GM19452 (cell line): ENCODE data around the gene C5AR2.
"Not testable (repeated sequence)": the region's sequence is repeated elsewhere in the genome, so short reads cannot be mapped to it uniquely, and the experiment has no call there.

Source experiments
- ATAC-seq: cut with Tn5 transposase; IDR thresholded peaks from one replicate; pipeline ENCODE4 v1.9.1; 2021; ENCODE audit not compliant: unreplicated experiment

The C5AR2 gene

DNA sequence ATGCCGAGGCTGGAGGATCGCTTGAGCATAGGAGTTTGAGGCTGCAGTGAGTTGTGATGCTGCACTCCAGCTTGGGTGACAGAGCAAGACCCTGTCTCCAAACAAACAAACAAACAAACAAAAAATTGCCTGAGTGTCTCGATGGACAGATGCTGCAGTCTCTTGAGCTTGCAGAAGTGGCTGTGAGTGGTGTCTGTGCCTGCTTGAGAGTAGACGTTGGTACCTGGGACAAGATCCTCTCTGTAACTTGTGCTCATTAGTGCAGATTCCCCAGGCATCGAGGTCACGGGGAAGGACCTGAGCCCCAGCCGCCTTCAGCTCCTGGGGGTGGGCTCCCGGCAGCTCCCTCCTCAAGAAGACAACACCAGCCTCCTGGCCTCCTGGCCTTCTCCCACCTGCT lies 8.6 kb upstream of the C5AR2 start:
- no peak for ATAC-seq

DNA sequence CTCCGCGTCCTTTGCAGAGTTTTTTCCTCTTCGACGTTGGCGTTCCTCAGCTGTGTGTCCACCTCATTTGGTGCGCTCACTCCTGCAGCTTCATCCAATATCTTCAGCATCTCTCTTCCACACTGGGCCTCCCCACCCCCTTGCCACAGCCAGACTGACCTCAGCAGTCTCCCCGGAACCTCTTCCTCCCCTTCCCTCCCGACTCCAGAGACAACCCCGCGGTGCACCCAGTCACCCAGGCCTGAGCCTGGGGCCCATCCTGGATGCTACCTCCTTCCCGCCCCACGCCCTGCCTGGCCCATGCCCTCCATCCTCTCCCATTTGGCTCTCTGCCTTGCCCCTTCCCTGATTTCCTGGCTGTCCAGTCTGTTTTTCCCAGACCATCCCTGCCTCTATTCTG lies 8.1 kb upstream of the C5AR2 start:
- ATAC-seq = no peak

DNA sequence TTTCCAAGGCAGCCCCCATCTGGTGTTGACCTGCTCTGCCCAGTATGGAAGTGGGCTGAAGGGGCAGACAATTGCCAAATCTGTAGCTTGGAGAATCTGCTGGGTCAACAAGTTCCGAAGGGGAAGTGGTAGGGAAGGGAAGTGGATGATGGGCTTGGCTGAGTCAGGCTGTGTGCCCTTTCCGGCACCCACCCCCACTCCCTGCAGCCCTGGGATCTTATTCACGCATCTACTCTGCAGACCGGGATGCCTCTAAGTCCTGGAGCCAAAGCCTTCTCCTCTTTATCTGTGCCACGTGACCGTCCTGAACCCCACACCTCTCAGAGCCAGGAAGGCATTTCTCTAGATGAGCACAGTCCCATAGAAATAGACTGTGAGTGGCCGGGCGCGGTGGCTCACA lies 7.5 kb upstream of the C5AR2 start:
- no peak for ATAC-seq

DNA sequence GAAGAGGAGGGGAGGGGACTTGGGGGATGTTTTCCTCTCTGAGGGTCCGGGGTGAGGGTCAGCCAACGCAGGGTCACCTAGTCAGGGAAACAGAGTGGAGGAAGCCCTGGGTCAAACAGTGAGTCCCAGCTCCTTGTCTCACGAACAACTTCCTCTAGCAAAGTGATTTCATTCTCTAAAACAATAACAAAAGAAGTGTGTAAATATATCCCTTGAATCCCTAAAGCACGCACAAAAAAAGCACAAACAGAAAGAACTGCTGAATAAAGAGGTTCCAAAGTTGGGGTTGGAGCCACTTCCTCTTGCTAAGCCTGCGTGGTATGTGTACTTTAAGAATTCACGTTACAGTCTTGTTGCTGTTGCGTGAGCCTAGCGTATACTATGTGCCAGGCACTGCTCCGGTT lies 1.5 kb upstream of the C5AR2 start:
- ATAC-seq = no peak

DNA sequence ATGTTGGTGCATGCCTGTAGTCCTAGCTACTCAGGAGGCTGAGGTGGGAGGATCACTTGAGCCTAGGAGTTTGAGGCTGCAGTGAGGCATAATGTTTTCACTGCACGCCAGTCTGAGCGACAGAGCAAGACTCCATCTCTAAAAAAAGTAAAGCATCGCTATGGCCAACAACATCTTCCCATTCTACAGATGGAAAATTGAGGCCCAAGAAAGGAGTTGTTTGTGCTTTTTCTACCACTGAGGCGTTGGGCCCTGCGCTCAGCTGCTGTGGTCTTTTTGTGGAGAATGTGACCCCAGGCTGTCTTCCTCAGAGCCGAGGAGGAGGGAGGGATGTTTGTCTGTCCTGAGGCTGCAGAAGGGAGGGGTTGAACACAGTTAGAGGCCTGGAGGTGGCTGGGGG lies 485 bp upstream of the C5AR2 start:
- ATAC-seq = no peak

DNA sequence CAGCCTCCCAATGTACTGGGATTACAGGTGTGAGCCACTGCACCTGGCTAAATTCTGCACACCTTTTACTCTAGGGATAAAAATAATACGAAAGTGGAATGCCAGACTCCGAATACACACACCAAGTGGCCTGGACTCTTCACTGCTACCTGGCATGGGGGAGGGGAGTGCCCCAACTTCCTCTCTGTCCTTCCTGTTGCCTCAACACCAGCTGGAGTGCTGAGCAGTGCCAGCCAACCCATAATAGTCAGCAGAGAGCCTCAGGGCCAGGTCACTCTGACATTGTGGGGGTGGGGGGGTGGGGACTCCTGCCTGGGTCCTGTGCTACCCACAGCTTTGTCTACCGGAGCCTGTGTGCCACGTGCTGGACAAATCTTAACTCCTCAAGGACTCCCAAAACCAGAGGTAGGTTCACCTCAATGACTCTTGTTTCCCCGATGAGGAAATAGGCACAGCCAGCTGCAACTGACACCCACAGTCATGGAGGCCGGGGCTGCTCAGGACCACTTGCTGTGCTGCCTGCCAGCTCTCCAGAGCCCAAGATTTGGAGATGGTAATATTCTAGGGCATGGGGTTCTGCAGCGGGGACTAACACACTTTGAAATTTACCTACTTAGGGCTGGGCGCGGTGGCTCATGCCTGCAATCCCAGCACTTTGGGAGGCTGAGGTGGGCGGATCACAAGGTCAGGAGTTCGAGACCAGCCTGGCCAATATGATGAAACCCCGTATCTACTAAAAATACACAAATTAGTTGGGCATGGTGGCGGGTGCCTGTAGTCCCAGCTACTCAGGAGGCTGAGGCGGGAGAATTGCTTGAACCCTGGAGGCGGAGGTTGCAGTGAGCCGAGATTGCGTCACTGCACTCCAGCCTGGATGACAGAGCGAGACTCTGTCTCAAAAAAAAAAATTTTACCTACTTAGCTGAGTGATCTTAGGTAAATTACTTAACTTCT lies 5.1 kb downstream of the C5AR2 start:
- not testable (repeated sequence) for ATAC-seq

DNA sequence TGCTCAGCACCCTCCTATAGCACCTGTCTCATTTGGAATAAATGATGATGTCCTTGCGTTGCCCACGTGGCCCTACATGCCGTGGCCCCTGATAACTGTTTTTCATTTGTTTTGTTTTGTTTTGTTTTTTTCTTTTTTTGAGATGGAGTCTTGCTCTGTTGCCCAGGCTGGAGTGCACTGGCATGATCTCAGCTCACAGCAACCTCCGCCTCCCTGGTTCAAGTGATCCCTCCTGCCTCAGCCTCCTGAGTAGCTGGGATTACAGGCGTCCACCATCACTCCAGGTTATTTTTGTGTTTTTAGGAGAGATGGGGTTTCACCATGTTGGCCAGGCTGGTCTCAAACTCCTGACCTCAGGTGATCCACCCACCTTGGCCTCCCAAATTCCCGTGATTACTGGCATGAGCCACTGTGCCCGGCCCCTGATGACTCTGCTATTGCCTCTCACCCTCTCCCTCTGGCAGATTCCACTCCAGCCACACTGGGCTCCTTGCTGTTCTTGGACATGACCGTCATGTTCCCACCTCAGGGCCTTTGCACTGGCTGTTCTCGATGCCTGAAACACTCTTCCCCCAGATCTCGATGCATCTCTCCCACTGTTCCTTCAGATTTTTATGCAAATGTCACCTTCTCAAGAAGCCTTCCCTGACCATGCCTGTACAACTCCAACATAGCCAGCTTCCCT lies 7.4 kb downstream of the C5AR2 start:
- no peak for ATAC-seq

DNA sequence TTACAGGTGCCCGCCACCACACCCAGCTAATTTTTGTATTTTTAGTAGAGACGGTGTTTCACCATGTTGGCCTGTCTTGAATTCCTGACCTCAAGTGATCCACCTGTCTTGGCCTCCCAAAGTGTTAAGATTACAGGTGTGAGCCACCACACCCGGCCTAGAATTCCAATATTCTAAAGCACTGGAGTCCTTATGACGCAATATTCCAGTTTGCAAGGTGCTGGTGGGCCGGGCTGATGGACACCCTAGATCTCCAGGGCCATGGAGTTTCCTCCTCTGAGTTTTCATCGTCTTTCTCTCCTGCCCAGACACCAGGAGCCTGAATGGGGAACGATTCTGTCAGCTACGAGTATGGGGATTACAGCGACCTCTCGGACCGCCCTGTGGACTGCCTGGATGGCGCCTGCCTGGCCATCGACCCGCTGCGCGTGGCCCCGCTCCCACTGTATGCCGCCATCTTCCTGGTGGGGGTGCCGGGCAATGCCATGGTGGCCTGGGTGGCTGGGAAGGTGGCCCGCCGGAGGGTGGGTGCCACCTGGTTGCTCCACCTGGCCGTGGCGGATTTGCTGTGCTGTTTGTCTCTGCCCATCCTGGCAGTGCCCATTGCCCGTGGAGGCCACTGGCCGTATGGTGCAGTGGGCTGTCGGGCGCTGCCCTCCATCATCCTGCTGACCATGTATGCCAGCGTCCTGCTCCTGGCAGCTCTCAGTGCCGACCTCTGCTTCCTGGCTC lies 8.7 kb downstream of the C5AR2 start:
- no peak for ATAC-seq

DNA sequence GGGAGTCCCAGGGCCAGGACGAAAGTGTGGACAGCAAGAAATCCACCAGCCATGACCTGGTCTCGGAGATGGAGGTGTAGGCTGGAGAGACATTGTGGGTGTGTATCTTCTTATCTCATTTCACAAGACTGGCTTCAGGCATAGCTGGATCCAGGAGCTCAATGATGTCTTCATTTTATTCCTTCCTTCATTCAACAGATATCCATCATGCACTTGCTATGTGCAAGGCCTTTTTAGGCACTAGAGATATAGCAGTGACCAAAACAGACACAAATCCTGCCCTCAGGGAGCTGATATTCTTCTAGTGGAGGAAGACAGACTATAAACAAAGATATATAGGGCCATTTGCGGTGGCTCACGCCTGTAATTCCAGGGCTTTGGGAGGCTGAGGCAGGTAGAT lies 9.8 kb downstream of the C5AR2 start:
- ATAC-seq = no peak

DNA sequence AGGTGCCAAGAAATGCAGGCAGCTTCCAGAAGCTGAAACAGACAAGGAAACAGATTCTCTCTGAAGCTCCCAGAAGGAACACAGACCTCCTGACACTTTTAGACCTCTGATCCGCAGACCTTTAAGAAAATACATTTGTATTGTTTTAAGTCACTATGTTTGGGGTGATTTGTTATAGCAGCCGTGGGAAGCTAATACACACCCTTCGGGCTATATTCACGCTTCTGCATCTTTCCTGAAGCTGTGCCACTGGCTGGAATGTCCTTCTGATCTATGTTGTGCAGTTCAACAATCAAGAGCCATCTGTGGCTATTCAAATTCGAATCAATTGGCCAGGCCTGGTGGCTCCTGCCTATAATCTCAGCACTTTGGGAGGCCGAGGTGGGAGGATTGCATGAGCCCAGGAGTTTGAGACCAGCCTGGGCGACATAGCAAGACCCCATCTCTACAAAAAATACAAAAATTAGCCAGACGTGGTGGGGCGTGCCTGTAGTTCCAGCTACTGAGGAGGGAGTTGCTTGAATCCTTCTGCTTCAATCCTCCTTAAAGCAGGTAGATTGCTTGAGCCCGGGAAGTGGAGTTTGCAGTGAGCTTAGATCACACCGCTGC lies 11.3 kb downstream of the C5AR2 start:
- ATAC-seq = no peak

DNA sequence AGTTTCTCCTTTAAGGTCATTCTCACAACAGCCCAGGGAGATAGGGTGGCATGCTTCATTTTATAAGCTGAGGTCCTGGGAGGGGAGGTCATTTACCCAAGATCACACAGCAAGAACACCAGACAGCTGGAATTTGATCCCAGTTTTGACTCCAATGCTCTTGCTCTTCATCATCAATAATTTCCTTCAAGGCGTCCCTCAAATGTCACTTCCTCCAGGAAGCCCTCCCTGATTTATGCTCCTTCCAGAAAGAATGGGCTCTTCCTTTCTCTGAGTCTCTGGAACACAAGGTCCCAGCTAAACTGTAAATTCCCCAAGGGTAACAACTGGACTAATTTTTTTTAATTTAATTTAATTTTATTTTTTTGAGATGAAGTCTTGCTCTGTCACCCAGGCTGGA lies 12.4 kb downstream of the C5AR2 start:
- ATAC-seq = no peak

DNA sequence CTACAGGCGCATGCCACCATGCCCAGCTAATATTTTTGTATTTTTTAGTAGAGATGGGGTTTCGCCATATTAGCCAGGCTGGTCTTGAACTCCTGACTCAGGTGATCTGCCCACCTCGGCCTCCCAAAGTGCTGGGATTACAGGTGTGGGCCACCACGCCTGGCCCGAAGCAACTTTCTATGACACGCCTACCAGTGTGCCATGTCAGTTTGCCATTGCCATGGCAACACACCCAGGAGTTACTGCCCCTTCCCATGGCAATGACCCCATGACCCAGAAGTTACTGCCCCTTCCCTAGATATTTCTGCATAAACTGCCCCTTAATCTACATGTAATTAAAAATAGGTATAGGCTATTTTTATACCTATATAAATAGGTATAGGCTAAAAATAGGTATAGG lies 14.0 kb downstream of the C5AR2 start:
- ATAC-seq = not testable (repeated sequence)

DNA sequence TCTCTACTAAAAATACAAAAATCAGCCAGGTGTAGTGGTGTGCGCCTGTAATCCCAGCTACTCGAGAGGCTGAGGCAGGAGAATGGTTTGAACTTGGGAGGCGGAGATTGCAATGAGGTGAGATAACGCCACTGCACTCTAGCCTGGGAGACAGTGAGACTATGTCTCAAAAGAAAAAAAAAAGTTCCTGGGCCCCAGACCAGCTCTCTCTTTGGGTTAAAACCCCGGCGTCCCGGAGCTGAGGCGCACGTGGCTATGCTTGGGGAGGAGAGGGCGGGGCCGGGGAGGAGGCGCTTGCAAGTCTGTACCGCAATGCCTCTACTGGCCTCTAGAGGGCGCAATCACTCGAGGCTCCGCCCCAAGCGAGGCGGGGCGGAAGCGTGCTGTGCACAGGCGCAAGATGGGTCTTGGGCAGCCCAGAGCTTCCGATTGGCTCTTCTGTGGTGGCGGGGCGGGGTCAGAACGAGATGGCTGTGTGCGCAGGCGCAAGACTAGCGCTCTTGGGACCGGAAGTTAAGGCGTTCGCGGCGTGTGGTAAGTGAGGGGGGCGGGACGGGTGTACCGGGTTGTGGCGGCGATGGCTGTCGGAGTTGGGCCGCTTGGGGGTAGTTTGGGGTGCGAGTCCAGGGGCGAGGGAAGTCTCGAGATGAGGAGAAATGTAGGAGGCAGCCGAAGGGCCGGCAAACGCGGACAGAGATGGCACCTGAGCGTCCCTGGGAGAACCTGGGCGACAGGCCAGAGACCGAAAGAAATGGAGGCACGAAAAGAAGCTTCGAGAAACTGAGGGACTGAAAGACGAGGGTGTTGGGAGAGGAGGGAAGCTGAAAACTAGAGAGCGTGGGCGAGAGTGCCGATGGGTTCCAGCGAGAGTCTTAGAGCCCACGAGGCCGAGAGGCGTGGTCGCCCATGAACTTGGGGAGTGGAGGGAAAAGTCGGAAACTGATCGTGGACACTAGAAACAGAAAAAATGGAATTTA lies 17.1 kb downstream of the C5AR2 start, which contains the start of gene DHX34:
DHX34 (plus strand) TSS at position 497 of the 977 bp plus-strand sequence. CDS start 3,716 bp downstream, outside the sequence.
- ATAC-seq = peak; percentile 93

DNA sequence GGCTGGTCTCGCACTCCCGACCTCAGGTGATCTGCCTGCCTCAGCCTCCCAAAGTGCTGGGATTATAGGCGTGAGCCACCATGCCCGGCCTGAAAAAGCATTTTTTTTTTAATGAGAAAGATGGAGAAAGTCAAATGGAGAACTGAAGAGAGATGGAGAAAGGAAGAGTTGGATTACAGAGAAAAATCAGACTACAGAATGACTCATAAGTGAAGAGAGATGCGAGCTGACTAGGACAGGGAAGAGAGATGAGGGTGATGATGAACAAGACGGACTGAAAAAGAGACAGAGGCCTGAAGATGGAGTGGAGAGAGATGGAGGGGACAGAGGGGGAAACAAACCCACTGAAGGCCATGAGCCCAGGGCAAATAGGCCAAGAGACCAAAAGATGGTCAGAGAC lies 18.7 kb downstream of the C5AR2 start:
- ATAC-seq = no peak

DNA sequence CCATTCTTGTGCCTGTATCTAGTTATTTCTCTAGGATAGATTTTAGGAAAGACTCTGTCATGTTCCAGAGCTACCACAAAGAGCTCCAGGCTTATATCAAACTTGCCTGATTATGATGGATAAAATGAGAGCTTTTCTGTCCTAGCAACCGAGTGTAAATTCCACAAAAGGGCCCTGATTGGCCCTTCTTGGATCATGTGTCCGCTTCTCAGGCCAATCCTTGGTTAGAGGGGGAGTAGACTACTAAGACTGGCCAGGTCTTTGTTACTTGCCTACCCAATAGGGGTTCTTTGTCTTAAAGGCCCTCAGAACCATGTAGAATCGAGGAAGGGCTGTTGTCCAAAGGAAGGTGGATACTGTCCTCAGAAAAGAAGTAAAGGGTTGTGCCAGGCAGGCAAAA lies 19.6 kb downstream of the C5AR2 start:
- no peak for ATAC-seq

DNA sequence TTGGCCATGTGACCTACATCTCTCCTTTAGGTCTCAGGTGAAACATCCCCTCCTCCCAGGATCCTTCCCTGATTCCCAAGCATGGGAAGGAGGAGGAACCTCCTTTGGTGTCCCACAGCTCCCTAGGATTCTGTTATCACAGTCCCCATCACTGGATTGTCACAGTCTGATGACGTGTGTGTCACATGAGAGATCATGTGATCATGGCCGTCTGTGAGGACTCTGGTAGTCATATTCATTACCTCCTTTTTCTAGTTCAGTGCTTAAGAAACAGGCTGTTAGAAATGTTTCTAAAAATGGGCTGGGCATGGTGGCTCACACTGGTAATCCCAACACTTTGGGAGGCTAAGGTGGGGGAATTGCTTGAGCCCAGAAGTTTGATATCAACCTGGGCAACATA lies 20.1 kb downstream of the C5AR2 start:
- ATAC-seq = no peak

DNA sequence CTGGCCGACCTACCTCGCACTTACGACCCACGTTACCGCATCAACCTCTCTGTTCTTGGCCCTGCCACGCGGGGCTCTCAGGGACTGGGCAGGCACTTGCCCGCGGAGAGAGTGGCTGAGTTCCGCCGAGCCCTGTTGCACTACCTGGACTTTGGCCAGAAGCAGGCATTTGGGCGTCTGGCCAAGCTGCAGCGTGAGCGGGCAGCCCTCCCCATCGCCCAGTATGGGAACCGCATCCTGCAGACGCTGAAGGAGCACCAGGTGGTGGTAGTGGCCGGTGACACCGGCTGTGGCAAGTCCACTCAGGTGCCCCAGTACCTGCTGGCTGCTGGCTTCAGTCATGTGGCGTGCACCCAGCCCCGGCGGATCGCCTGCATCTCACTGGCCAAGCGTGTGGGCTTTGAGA lies 21.3 kb downstream of the C5AR2 start:
- no peak for ATAC-seq

DNA sequence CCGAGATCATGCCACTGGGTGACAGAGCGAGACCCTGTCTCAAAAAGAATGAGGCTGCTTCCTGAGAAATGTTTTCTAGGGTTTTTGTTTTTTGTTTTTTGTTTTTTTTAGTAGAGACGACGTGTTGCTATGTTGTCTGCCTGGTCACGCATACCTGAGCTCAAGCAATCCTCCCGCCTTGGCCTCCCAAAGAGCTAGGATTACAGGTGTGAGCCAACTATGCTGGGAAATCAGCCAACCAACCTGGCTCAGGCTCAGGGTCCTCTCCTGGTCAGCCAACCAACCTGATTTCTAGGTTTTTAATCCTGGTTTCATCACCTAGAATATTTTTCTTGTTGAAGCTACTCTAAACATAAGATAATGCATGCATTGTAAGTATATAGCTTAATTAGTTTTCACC lies 24.9 kb downstream of the C5AR2 start:
- no peak for ATAC-seq

DNA sequence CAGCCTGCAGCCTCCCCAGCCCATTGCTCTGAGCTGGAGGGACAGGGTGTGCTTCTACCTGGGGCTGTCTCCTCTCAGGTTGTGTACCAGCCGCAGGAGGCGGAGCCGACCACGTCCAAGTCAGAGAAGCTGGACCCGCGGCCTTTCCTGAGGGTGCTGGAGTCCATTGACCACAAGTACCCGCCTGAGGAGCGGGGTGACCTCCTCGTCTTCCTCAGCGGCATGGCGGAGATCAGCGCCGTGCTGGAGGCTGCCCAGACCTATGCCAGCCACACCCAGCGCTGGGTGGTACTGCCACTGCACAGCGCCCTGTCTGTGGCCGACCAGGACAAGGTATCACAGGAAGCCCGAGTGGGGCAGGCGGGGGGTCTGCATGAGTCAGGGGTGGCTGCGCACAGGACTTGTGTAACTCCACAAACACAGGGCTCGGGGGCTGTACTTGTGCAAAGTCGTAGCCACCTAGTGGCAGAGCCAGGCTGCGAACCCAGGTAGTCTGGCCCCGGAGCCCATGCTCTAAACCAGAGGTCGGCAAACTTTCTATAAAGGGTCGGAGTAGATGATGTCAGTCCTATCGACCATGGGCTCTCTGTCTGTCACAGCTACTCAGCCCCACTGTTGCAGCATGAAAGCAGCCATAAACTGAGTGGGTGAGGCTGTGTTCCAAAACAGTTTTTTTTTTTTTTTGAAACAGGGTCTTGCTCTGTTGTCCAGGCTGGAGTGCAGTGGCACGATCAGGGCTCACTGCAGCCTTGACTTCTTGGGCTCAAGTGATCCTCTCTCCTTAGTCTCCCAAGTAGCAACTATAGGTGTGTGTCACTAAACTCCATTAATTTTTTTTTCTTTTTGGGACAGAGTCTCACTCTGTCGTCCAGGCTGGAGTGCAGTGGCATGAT lies 26.1 kb downstream of the C5AR2 start:
- ATAC-seq = no peak
